OCI-LY3 (cell line): ENCODE results near the gene USP30.

ENCODE experiments used
- CTCF ChIP-seq: fragments of 200-600, 300-600 bp; sonication (generic); IDR thresholded peaks from 2 replicates; pipeline ENCODE4 v1.5.1; 2014; ENCODE audit warnings: antibody characterized with exemption, low read length, low read depth
- EZH2phosphoT487 ChIP-seq: fragments of 200-600 bp; shearing (Covaris generic); IDR thresholded peaks from 2 replicates; pipeline ENCODE4 v1.6.1; 2018; ENCODE audit warnings: antibody characterized with exemption, mixed run types, low read depth

DNA sequence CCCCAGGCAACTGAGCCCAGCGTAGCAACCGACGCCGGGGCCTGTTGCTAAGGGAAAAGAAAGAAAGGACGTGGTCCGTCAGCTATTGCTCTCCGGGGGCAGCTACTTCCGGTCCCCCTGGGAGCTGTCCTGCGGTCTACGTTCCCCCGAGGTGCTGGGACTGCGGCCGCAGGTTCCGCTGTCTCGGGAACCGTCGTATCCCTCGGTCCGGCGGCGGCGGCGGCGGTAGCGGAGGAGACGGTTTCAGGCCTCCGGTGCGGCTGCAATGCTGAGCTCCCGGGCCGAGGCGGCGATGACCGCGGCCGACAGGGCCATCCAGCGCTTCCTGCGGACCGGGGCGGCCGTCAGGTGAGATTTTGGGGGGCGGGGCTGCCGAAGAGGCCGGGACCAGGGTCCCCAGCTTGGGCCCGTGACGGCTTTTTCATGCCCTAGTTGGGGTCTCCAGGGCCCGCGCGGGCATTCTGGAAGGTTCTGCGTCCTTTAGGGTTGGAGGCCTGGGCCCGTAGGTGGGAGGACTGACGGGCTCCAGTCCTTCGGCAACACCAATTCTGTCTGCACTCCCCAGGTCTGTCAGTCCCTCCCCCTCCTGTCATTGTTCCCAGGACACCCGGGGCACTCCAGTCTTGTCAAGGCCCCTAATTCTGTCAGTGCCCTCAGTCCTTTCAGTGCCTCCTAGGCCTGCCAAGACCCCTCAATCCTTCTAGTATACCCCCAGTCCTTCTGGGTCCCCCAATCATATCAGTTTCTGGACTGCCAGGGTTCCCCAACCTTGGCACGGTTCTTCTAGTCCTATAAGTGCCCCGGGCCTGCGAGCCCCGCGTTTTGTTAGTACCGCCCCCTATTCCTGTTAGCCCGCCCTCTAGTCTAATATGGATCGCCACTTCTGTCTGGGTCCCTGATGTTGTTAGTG, at the start of gene USP30:
- TF ChIP-seq CTCF (no peak), EZH2phosphoT487 (no peak)
